ENCODE results near the gene UBE2D4.
"Not testable (repeated sequence)": the region's sequence is repeated elsewhere in the genome, so short reads cannot be mapped to it uniquely, and the experiment has no call there.

UBE2D4 gene

GRCh38 chr7:43925984-43926797 is at the start of gene UBE2D4:
Gene UBE2D4, plus strand, starts transcription at chr7:43926436. Its CDS starts 97 bp downstream, at chr7:43926533.
- DNase-seq (ENCODE audit: low read depth in 1 of 2, low spot score in 1 of 2): peak; percentile 81 to 84

GRCh38 chr7:43876976-43877745 is 49.1 kb upstream of the UBE2D4 start:
- DNase-seq (ENCODE audit: low read depth in 1 of 2, low spot score in 1 of 2): no peak

GRCh38 chr7:43877968-43878864 is 48.0 kb upstream of the UBE2D4 start:
- no peak for DNase-seq (ENCODE audit: low read depth in 1 of 2, low spot score in 1 of 2)

- no peak for DNase-seq (ENCODE audit: low read depth in 1 of 2, low spot score in 1 of 2)
Observed at GRCh38 chr7:43878867-43879266, 47.4 kb upstream of the UBE2D4 start.

- DNase-seq (ENCODE audit: low read depth in 1 of 2, low spot score in 1 of 2): no peak
Observed at GRCh38 chr7:43879477-43879876, 46.8 kb upstream of the UBE2D4 start.

GRCh38 chr7:43880596-43880995 is 45.6 kb upstream of the UBE2D4 start:
- DNase-seq (ENCODE audit: low read depth in 1 of 2, low spot score in 1 of 2): no peak

- DNase-seq (ENCODE audit: low read depth in 1 of 2, low spot score in 1 of 2): no peak
Observed at GRCh38 chr7:43884209-43884608, 42.0 kb upstream of the UBE2D4 start.

GRCh38 chr7:43884617-43885016 is 41.6 kb upstream of the UBE2D4 start:
- DNase-seq (ENCODE audit: low read depth in 1 of 2, low spot score in 1 of 2): no peak

GRCh38 chr7:43888993-43889945 is 37.0 kb upstream of the UBE2D4 start:
- no peak for DNase-seq (ENCODE audit: low read depth in 1 of 2, low spot score in 1 of 2)

- DNase-seq (ENCODE audit: low read depth in 1 of 2, low spot score in 1 of 2): no peak
Observed at GRCh38 chr7:43890468-43890867, 35.8 kb upstream of the UBE2D4 start.

GRCh38 chr7:43891069-43891955 is 34.9 kb upstream of the UBE2D4 start:
- DNase-seq (ENCODE audit: low read depth in 1 of 2, low spot score in 1 of 2): no peak

GRCh38 chr7:43895847-43896415 is 30.3 kb upstream of the UBE2D4 start:
- DNase-seq (ENCODE audit: low read depth in 1 of 2, low spot score in 1 of 2): no peak

GRCh38 chr7:43898571-43898970 is 27.7 kb upstream of the UBE2D4 start:
- not testable (repeated sequence) for DNase-seq (ENCODE audit: low read depth in 1 of 2, low spot score in 1 of 2)

- DNase-seq (ENCODE audit: low read depth in 1 of 2, low spot score in 1 of 2): no peak
Observed at GRCh38 chr7:43902542-43903054, 23.6 kb upstream of the UBE2D4 start.

- no peak for DNase-seq (ENCODE audit: low read depth in 1 of 2, low spot score in 1 of 2)
Observed at GRCh38 chr7:43904533-43905208, 21.6 kb upstream of the UBE2D4 start.

- DNase-seq (ENCODE audit: low read depth in 1 of 2, low spot score in 1 of 2): no peak
Observed at GRCh38 chr7:43905209-43905946, 20.9 kb upstream of the UBE2D4 start.

GRCh38 chr7:43905956-43906330 is 20.3 kb upstream of the UBE2D4 start:
- DNase-seq (ENCODE audit: low read depth in 1 of 2, low spot score in 1 of 2): peak; percentile 1 to 10
